HG03064 (cell line): ENCODE data around the gene ARID1A.
"Not testable (repeated sequence)": the region's sequence is repeated elsewhere in the genome, so short reads cannot be mapped to it uniquely, and the experiment has no call there.

ENCODE experiments used
- ATAC-seq: cut with Tn5 transposase; IDR thresholded peaks from one replicate; pipeline ENCODE4 v1.9.1; 2021; ENCODE audit warnings: low read depth; ENCODE audit not compliant: unreplicated experiment

ARID1A gene

DNA sequence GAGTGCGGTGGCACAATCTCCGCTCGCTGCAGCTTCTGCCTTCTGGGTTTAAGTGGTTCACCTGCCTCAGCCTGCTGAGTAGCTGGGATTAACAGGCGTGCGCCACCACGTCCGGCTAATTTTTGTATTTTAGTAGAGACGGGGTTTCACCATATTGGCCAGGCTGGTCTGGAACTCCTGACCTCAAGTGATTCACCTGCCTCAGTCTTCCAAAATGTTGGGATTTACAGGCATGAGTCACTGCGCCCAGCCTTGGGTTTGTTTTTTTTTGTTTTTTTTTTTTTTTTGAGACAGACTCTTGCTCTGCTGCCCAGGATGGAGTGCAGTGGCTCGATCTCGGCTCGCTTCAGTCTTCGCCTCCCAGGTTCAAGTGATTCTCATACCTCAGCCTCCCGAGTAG is 30.1 kb downstream of the ARID1A start:
- not testable (repeated sequence) for ATAC-seq

DNA sequence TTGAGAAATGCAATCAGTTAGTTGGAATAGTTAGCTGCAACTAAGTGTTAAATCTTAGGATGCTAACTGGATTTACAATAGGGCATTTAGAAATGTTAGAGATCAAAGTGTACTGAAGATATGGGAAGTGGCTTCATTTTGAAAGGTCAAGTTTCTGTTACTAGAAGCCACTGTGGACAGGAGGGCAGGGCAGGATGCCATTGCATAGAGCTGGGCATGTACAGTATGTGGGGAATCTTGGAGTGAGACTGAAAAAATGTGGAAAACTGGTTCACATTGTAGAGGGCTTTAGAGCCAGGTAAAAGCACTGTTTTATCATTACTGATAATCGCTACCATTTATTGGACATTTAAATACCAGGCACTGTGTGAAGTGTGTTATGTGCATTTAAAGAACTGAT is 31.0 kb downstream of the ARID1A start:
- no peak for ATAC-seq

DNA sequence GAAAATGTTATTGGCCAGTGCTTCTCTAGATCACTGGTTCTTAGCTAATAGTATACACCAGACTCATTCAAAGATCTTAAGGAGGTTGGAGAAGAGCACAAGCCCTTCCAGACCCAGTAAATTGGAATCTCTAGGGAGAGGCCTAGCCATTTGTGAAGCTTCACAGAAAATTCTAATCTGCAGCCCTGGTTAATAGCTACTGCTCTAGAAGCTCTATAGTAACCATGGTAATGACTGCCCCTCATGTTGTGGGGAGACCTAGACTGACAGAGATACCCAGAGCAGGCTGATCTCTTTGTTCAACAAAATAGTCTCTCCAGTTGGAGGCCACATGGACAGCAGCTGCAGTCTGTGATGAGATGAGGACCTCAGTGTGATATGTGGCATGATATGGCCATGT is 31.7 kb downstream of the ARID1A start:
- no peak for ATAC-seq

DNA sequence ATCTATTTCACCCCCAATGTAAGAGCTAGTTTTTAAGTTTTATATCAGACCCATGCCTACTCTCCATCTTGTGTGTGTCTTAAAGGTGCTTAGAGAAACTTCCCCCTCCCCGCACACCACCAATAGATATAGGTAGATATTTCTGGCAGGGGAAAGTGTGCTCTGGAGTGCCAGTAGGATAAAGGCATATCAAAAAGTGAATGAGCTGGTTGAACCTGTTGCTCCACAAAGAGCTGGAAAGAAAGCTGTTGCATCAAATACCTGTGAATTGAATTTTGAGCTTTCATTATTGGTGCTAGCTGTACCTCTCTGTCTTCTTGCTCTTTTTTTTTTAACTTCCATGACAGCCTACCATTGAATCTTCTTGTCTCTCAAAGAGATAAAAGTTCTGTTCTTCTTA is 32.8 kb downstream of the ARID1A start:
- no peak for ATAC-seq

DNA sequence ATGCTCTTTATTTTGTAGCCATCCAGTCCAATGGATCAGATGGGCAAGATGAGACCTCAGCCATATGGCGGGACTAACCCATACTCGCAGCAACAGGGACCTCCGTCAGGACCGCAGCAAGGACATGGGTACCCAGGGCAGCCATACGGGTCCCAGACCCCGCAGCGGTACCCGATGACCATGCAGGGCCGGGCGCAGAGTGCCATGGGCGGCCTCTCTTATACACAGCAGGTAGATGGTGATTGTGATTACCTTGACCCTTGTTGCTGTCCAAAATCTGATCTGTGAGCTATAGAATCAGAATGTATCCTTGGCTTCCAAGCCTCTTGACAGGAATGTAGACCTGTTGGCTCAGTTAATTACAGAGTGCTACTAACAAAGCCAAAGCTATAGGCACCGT is 33.8 kb downstream of the ARID1A start:
- ATAC-seq: no peak

DNA sequence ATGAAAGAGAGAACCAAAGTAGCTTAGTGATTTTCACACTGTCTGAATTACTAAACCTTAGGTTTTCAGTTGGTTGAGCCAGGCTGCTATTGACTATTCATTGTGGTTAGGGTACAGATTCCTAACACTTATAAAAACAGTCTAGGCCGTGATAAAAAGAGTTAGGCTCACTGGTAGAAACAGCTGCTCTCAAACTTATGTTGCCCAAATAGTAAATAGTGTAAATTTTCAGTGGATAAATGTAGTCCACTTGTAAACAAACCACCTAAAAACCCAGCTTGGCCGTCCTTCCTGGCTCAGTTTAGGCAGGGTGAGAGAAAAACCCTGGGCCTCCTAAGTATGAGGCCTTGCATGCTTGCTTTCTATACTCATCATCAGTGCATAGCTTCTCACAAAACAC is 34.9 kb downstream of the ARID1A start:
- no peak for ATAC-seq

DNA sequence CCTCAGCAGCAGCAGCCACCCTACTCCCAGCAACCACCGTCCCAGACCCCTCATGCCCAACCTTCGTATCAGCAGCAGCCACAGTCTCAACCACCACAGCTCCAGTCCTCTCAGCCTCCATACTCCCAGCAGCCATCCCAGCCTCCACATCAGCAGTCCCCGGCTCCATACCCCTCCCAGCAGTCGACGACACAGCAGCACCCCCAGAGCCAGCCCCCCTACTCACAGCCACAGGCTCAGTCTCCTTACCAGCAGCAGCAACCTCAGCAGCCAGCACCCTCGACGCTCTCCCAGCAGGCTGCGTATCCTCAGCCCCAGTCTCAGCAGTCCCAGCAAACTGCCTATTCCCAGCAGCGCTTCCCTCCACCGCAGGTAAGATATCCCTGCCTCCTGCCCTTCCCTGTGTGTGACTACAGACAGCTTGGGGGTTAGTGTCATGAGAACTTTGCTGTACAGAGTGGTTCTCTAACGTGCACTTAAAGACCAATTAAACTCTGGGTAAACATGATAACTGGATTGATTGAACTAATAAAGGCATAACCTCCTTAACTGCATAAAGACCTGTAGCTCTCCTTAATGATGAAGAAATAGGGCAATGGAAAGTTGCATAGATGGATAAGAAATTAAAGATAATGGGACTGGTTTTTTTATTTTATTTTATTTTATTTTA is 35.6 kb downstream of the ARID1A start:
- no peak for ATAC-seq

DNA sequence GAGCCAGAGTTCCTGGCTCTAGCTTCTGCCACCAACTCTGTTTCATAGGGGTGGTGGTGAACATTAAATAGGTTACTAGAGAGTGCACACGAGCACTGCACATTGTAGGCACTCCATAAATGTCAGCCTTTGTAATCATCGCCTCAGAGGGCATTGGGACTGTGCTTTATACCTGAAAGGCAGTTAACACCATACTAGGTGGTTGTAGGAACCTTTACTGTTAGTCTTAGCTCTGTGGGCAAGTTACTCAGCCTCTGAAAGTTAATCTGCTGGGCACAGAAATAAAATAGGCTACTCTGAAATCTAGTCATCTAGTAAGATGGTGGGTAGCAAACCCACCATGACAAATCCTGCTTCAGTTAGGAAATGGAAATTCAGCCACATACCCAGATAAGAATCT is 37.6 kb downstream of the ARID1A start:
- ATAC-seq: no peak

DNA sequence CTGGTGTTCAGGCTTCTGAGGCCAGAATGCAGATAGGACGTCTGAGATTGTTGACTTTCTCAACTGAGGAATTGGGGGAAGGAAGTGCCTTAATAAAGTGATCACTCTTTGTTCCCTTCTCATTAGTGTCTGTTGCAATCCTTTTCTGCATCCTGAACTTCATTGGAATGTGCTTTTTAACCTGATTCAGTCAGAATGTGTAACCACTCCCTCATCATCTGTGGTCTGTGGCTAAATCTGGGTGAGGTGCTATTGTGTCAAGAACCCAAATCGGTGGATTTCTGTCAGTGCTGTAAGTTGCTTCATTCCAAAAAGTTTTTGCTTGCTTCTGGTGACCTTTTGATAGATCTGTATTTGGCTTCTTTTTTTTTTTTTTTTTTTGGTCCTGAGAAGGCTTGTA is 38.2 kb downstream of the ARID1A start:
- ATAC-seq: no peak

DNA sequence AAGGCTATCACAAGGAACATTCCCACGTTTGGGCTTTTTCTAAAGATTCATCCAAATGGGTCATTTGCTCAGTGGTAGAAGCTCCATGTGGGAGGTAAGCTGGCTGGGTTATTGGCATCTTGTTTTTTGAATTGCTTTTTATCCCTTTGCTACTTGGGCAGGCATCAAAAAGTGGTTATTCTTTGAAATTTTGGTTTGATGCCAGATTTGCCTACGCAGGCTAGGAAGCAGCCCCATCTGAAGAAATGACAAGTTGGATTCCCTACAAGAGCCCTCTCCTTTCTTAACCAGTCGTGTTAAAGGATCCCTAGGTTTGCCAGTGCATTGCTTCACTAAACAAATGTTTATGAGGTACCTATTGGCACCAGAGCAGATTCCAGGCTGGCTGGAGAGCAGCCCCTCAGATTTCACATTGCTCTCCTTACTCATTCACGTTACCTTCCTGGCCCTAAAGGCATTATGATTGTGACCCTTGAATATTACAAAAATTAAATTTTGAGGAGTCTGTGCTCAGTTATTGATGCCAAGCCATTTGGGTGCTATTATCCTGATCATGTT is 38.8 kb downstream of the ARID1A start:
- no peak for ATAC-seq

DNA sequence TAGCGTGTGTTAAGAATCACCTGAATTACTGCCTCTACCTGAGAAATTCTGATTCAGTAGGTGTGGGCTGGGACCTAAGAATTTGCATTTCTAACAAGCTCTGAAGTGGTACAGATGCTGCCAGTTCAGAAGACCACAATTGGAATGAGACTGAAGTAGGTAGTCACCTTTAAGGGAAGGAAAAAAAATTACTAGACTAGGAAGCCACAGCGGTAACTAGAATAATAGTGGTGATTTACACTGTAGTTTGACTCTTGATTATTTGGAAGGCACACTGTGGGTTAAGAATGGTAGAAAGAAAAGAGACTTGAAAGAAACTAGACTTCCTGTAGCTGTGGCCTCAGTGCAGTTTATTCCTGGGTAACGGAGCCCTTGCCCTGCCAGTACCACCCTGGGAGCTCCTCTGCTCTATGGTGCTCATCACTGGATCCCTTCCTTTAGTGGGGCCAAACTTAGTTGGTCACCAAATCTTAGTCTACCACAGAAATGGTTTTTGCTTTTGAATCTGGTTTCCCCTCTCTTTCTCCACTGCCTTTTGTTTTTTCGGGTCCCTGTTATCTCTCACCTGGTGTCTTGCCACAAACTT is 43.6 kb downstream of the ARID1A start:
- ATAC-seq: no peak

DNA sequence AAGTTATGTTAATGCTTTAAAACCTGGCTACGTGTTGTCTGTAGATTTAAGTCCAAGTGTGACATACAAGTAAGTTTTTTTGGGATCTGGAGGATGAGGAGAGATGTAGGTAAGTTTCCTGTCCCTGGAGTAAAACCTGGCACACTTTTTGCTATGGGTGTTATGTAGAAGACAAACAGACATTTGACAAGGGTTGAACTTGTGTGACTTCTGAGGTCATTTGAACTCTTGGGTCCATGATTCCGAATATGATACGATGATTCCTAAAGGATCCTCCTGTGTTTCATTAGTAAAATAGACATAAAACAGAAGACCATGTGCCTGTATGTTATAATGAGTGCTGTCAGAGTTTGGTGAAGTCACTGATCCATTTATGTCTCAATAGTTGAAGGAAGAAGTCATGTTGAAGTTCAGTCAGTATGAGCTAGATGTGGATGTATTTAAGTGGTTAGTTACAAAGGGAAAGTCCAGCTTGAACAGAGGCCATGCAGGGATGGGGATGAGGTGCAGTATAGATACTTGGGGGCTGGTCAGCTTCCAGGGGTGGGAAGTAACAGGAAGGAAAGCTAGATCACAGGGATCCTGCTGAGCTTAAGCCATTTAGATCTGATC is 44.3 kb downstream of the ARID1A start:
- ATAC-seq: no peak

DNA sequence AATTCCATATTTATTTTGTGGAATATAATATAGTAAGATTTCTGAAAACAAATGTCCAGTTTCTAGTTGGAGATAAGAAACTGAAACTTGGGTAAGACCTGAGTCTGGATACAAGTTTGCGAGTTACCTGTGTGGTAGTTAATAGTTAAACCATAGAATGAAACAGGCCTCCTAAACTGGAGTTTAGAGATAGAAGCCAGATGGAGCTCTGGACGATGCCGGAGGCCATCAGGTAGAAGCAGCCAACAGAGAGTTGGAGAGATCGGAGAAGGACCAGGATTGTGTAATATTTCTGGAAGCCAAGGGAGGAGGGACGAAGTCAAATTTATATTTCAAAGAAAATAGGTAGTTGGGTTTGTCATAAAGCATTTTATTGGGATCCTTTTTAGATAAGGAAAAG is 45.1 kb downstream of the ARID1A start:
- ATAC-seq: no peak

DNA sequence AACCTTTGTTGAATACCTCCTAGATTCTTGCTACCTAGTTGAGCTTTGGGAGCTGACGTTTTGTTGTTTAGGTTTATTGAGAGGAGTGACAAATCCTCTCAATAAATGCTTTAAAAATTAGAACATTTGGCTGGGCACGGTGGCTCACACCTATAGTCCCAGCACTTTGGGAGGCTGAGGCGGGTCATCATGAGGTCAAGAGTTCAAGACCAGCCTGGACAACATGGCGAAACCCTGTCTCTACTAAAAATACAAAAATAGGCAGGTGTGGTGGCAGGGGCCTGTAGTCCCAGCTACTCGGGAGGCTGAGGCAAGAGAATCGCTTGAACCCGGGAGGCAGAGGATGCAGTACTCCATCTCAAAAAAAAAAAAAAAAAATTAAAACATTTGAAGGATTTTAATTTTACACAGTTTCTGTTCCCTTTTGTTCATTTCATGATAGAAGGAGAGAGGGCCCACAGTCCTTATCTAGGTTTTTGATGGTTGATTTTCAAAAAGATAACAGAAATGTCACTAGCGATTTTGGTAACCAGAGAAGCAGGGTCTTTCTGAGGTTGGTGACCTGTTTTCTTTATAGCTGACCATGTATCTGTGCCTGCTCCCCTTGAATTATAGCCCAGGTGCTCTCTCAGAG is 47.7 kb downstream of the ARID1A start:
- ATAC-seq: no peak

DNA sequence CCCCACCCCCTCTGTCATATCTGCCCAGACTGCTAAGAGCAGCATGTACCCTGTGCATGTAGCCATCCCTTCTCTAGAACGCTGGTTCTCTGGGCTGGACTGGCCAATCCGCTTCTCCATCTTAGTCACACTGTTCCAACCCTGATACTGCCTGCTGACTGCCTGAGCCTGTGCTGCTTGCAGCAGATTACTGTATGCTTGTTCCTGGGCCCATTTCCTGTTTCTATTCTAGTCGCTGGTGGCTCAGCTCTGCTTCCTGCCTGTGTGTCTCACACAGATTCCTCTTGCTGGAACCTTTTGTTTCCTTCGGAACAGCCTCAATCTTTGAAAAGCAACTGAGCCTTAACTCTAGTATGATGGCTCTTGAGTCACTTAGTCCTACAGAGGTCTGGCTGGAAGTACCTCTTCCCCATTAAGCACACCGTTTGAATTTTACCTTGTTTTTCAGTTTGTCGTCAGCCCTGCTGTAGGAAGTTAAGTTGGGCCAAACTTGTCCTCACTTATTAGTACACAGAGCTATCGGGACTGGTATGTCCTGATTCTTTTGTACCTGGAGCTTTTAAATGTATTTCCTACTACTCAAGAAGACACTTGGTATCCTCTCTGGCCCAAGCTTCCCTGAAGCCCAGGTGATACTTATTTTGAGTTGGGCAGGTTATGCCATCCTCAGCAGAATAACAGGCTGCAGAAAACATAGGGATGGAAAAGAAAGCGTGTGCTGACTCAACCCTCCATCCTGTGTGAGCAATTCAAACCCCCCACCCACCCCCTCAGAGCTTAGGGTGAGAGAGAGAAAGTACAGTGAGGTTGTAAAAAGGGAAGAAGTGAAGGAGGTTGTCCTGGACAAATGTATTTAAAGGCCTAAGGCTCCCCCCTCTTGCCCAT is 48.5 kb downstream of the ARID1A start:
- ATAC-seq: peak; percentile 92

DNA sequence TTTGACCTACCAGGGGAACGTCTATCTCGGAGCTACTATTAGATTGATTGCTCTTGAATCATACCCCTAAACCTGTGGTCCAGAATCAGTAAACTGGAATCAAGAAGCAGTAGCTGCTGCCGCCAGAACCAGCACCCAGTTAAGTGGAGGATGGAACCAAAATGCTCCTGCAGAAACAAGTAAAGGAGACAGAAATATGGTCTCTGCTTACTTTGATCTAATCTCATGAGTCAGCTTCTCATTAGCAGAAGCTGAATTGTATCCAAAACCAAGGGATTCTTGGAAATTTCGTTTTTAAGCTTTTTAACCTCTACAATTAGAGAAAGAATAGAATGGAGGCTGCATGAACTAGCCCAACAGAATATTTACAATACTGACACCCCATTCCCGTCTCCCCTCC is 49.4 kb downstream of the ARID1A start:
- no peak for ATAC-seq

DNA sequence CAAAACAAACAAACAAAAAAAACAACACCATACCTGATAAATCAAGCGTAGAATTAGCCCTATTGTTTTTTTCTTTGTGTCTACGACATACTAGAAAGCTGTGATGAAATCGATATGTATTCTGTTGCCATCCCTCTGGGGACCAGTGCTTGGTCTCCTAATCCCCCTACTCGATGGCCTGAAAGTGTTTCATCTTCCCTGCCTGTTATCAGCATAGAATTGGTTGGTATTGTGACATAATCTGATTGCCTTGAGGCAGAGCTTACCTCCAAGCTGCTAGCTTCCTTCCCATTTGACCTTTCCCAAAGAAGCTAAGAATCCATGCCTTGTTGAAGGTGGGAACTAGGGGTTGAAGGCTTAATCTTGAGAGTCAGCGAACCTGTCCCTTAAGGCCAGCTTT is 51.2 kb downstream of the ARID1A start:
- ATAC-seq: no peak

DNA sequence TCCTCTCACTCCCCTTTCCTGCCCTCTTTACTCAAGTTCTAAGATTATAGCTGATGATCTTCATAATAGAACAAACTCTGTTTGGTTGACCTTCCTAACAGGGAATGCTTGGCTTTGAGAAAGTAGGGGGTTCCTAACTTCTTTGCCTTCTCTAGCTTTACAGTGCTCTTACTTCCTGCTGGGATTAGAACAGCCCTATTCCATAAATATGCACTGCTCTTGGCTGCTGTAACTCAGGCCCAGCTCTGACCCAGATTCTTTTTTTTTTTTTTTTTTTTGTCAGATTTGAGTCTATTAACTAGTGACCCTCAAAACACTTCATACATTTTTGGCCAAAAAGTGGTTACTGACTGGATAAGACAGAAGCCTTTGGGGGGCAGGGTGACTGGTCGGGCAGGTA is 52.5 kb downstream of the ARID1A start:
- no peak for ATAC-seq

DNA sequence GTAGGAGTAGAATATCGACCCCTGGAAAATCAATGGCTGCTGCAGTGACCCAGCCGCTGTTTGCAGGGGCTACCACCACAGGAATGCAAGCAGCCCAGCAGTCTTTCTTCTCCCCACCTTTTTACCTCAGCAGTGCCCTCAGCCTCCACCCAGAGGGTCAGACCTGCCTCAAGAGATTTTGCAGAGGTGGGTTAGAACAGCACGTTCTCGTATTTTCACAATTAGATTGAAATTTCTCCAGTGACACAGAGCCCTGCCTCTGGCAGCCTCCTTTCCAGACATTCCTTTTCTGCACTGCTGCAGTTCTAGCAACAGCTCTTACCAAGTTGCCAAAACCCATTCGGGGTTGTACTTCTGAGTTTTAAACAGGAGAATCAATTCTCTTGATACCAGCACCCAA is 53.6 kb downstream of the ARID1A start:
- ATAC-seq: no peak

DNA sequence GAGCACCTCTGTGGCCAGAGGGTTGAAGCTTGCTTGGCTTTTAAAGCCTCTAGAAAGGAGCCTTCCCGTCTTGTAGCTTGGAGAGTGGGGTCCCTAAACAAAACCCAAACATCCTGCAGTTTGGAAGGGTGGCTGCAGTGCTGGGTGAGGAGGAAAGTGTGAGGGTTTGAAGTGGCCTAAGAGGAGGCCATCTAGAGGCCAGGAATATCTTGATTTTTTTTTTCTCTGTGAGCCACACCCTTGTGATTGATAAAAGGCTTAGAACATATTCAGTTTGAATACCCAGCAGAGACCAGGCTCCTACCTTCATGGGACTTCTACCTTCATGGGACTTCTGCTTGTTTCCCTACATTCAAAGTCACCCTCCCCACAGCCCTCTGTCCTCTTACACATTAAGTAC is 54.6 kb downstream of the ARID1A start:
- ATAC-seq: no peak

DNA sequence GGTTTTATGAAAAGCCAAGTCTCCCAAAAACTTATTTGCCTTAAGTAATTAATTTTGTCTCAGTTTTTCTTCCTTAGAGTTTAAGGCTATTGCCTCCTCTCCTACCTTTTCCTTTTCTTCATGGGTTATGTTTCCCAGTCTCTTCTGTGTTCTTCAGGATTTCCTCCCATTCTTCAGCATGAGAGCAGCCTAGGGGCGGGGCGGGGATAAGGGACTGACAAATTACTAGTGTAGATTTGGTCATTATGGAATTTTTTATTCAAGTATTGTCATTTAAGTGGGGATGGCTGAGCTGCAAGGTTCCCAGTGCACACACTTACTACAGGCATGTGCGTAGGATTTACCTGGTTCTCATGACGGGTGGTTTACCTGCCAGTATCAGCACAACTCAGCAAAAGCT is 56.7 kb downstream of the ARID1A start:
- no peak for ATAC-seq
